HG02852 (cell line): ENCODE data around the gene TRAF3IP1.
"Not testable (repeated sequence)": the region's sequence is repeated elsewhere in the genome, so short reads cannot be mapped to it uniquely, and the experiment has no call there.

Experiments used
- ATAC-seq: cut with Tn5 transposase; IDR thresholded peaks from one replicate; pipeline ENCODE4 v1.9.1; 2021; ENCODE audit warnings: mild to moderate bottlenecking, moderate library complexity; ENCODE audit not compliant: unreplicated experiment

TRAF3IP1 gene

DNA sequence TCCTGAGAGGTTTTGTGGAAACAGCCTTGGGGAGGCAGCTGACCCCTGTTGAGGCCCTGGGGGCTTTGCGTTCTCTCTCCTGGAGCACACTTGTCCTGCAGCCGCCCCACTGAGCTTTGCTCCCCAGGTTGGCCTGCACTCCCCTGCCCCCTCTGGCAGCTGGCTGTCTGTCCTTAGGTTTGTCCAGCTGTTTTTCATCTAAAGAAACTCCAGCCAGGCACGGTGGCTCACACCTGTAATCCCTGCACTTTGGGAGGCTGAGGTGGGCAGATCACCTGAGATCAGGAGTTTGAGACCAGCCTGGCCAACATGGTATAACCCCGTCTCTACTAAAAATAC is 84.9 kb downstream of the TRAF3IP1 start:
- not testable (repeated sequence) for ATAC-seq

DNA sequence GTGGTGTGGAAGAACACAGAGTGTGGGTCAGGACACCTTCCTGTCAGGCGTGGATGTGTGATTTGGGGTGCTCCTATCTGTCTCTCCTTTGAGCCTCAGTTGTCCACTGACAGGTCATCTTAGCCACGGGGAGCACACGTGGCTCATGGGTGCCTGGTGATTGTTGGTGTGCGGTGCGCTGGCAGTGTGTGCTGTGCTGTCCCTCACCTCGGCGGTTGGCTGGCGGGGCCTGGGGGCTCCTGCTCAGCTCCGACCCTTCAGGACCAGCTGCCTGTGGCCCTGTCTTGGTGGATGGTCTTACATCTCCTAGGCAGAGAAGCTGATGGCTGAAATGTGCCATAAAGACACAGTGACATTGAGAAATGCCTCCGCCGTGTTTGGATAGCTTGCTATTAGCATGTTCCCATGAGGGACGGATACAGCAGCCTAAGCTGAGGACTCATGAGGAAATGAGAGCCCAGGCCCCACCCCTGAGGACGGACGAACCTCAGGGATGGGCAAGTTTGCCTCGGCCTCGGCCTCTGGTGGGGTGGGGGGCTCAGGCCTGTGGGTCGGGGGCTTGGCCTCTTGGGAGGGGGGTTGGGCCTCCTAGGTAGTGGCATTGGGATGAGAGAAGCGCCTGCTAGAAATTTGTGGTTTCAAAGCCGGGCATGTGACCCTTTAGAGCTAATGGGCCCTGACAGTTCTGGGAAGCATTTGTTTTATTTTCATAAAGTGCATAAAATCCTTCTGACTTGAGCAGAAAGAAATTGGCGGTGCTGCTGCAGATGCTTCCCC is 86.1 kb downstream of the TRAF3IP1 start:
- ATAC-seq, result no peak

DNA sequence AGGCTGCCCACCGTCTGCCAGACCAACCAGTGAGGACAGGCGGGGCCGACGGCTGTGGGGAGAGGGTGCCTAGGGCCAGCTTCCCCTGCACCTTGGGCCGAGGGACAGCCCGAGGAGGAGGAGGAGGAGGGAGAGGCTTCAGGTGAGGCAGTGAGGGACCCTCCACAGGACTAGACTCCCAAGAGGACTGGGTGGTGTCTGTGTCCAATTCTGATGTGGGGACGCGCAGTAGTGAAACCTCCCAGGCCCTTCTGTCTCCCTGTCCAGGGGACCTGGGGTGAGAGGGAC is 86.6 kb downstream of the TRAF3IP1 start:
- no peak for ATAC-seq

DNA sequence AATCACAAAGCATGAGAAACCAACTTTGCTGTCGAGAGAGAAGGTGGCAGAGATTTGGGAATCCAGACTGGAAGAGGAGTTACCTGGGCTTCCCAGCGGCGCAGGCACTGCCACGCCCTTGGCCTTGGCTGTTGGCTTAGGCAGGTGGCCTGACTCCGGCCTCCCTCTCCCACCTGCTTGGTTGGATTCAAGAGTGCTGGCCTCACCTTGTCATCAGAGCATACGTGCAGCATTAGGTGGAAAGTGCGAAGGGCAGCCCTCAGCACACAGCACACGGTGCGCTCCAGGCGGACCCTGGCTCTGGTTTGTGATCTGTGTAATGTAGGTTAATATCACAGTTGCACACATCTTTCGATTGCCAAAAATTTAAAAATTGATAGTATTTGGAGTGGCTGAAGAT is 87.2 kb downstream of the TRAF3IP1 start:
- ATAC-seq, result no peak

DNA sequence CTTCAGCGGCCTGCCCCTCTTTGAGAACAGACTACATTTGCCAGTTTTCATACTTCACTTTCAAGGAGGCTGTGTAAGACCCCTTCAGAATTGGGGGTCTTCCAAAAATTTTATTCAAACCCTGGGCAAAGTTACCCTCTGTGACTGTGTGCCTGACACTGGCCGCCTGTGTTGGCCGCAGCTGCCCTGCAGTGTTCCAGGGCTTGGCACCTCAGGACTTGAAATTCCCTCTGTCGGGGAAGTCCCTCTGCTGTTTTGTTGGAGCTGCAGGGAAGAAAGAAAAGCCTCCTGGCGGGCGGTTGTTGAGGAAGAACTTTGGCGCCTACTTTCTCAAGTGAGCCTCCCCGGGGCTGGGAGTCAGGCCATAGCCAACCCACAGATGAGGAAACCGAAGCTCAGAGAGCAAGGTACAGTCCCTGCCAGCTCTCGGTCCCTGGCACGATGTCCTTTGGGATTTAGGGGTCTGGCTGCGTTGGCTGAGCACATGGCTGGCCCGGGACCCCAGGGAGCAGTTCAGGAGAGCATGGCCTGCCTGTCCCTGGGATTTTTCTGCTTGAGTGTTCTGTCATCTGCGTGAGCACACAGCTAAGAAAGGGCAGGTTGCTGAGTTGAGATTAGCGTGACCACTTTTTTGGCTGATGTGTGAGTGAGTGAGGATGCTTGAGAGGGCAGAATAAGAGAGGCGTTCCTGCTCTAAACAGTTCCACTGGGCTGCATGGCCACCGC is 88.5 kb downstream of the TRAF3IP1 start:
- ATAC-seq, result no peak

DNA sequence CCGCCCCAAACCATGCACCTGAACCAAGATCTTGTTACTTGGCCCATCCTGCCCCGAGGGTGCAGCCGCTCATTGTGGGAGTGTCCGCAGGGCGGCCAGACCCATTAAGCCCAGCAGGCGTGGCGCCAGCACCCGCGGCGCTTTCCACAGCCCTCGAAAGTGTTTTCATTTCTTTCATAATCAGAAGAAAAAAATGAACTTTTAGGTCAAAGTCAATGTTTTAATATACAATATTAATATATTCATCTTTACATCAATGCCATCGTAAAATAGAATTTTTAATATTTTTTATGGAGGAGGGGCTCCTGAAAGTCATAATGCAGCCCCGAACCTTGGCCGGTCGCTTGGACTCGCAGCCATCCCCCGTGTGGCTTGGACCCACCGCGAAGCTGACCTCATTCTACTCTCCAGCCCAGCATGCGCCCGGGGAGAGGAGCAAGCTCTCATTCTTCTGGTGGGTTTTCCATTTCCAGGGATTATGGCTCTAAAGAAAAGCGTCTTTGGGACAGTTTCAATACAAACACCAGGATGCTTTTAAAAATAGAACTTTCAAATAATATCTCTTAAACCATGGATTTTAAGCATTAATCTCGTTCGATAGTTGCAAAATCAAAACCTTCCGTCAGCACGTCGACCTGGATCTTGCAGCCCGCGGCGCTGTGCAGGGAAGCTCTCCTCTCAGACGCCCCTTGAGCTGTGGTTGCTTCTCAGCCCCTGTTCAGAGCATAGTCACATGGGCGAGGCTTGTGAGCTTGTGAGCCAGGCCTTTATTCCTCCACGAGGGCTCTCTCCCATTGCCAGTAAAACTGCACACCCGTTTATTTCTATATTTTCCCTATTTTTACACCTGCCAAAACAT is 89.3 kb downstream of the TRAF3IP1 start:
- no peak for ATAC-seq

DNA sequence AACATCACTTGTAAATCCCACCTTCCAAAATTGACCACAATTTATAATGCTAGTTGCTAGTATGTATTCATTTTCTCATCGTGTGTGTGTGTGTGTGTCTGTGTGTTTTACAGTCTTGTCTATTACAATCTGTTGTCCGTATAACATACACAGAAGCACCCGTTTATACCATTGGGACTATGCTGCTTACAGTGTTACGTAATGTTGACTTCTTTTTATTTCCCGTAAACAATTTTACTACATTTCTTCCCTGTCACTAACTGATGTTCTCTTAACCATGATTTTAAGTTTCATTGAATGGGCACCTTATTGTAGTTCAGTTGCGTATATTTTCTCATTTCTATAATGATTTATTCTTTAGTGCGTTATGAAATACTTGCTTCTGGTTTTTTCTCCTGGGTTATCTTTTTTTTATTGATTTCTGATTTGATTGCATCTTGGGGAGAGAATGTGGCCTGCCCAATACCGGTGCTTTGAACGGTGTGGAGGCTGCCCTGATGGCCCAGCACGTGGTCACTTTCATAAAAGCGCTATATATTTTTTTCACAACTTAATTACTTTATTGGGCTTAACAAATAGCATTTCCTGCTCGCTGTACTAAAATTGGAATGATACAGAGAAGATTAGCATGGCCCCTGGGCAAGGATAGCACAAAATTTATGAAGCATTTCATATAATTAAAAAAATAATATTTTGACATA is 91.9 kb downstream of the TRAF3IP1 start:
- no peak for ATAC-seq

DNA sequence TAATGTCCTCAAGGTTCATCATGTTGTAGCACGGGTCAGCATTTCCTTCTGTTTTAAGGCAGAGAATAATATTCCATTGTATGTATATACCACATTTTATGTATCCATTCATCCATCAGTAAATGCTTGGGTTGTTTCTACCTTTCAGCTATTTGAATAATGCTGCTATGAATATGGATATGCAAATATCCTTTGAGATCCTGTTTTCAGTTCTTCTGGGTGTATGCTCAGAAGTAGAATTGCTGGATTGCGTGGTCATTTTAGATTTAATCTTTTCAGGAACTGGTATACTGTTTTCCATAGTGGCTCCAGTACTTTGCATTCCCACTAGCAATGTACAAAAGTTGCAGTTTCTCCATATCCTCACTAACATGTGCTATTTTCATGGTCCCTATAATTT is 93.0 kb downstream of the TRAF3IP1 start:
- ATAC-seq, result no peak

DNA sequence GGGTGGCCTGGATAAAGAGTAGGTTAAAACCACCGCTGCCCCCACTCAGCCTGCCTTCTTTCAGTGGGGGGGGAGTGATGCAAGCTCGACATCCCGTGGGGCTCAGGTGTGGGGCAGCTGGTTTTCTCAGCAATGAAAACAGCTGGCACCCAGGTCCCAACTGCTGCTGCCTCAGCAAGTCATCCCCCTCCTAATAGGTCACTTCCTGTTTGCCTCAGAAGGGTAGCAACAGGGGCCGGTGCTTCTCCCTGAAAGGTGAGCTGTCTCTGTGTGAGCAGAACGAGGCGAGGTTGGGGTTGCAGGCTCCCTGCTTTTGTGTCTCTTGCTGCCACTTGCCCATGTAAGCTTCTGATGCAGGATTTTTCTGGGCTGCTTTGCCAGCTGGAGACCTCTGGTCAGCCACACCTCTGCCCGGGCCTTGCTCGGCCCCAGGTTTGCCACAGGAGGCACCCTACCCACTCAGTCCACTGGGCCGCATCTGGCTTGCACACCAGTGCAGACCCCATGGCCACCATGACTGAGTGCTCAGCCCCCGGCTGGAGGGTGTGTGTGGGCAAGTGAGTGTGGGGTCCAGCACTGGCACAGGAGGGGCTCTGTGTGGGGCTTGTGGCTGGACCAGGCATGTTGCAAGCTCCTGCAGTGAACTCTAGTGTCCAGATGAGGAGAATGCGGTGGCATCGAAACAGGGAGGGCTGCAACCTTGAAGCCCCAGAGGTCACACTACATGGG is 94.9 kb downstream of the TRAF3IP1 start:
- no peak for ATAC-seq

DNA sequence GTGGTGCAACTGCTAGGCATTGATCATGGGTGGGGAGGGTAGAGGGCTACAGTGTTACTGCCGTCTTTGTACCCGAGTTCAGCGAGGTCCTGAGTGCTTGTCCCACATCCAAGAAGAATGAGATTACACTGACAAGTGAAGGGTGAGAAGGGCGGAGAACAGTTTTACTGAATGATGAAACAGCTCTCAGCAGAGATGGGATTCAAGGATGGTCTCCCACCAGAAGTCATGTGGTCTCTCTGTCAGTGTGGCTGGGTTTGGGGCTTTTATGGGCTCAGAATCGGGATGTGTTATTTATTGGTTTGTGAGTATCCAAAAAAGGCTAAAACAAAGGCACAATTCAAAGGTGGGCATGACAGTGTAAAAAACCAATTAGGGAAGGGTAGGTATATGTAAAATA is 95.6 kb downstream of the TRAF3IP1 start:
- no peak for ATAC-seq

DNA sequence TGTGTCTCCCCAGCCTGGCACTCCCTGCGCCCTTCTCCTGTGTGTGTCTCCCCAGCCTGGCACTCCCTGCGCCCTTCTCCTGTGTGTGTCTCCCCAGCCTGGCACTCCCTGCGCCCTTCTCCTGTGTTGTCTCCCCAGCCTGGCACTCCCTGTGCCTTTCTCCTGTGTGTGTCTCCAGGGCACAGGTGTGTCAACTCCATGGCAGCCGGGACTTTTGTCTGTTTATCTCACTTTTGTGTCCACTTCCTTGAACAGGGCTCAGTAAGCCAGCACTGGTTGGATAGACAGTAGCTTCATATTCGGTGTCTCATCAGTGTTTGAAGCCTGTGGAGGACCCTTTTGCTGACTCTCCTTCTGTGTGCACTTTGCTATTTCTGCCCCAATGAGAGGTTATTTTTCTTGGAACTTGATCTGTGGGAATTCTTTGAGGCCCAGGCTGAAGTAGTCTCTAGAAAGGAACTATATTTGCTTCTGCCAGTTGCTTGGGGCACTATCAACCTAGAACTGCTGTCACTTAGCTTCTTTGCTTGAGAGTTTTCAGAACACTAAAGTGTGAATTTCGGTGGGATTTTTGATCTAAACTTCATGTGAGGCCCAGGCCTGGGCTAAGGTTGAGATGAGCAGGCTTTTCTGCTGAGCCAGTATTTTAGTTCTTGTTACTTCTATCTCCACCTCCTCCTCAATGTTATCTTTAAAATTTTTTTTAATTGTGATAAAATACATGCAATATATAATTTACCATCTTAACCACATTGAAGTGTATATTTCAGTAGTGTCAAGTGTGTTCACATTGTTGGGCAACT is 98.1 kb downstream of the TRAF3IP1 start:
- ATAC-seq, result no peak

DNA sequence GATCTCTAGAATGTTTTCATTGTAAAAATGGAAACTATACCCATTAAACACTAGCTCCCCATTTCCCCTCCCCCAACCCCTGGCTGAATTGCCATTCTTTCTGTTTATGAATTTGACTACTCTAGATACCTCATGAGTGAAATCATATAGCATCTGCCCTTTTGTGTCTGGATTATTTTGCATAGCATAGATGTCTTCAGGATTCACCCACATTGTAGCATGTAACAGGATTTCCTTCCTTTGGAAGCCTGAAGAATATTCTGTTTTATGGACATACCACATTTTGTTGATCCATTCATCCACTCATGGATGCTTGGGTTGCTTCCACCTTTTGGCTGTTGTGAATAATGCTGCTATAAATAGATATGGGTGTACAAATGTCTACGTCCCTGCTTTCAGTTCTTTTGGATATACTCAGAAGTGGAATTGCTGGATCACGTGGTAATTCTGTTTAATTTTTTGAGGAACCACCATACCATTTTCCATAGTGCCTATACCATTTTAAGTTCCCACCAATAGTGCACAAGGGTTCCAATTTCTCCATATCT is 98.8 kb downstream of the TRAF3IP1 start:
- no peak for ATAC-seq

DNA sequence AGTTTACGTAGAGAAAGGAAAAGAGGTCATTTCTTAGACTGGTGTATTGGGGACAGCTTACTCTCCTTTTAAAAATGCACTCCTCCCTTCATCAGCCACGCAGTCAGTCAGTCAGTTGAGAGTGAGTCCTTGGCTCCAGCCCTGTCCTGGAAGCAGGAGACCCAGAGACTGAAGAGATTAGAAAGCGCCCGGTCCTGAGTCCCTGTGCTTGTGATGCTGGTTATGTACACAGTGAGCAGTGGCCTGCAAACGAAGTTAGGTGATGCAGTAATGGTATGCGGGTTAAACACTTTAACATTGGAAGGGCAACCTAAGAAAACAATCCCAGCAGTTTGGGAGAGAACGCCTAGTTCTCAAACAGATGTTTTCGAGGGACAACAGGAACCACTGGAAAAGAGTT is 100.1 kb downstream of the TRAF3IP1 start:
- ATAC-seq, result no peak

DNA sequence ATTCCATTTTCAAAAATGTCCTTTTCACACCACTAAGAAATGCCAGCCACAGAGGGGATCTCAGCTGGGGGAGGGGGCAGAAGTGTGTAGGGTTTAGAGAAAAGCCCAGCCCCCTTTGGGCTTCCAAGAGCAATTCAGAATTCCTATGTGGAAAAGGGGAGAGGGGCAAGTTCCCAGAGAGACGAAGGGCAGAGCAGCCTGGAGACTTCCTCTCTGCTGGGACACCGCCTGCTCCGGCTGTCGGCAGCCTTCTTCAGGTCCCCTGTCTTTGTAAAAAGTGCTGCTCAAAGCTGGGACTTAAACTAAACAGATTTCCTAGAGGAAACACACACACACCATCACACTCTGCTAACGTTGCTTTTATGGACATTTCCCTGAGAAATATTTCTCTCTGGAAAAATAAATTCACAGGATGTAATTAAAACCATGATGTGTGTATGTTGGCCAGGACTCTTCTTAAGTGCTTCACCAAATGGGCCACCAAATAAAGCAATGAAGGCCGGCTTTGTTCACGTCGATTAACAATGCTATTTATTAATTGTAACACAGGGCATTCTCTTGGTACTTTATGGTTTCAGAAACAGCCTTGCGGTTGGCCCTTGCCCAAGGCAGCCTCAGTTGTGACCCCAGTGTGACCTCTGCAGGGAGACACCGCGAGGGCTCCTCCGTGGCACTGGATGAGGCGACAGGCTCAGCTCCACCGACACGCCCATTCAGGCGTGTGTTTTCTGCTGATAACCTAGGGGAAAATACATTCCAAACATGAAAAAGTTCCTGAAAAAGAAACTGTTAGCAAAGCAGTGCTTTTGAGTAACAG is 100.8 kb downstream of the TRAF3IP1 start:
- no peak for ATAC-seq

DNA sequence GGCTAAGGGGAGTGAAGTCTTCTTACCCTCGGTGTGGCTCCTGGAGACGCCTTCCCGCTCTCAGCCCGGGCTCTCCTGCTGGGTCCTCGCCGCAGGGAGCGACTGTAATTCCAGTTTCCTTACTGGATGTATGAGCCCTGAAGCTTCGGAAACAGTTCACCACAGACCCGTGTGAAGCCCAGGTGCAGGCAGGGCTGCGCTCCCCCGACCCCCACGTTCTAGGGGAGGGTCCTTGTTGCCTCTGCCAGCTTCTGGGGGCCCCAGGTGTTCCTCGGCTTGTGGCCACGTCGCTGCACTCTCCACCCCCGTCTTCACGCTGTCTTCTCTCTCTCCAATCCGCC is 101.3 kb downstream of the TRAF3IP1 start:
- no peak for ATAC-seq

DNA sequence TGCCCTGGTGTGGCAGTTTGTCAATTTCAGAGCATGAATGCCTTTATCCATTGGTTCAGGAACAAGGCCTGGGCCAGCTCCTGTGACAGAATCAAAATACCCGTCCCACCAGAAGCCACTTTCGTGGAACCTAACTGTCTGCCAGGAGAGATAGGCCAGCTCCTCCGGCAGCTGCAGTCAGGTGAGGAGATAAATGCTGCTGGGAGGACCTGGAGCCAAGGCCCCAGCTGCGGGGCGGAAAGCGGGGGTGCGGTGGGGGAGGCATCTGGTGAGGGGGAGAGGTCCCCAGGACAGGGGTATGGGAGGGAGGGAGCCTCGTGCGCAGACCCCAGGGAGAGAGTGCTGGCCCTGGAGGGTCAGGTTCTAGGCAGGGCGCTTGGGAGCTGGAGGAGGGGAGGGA is 102.0 kb downstream of the TRAF3IP1 start:
- no peak for ATAC-seq

DNA sequence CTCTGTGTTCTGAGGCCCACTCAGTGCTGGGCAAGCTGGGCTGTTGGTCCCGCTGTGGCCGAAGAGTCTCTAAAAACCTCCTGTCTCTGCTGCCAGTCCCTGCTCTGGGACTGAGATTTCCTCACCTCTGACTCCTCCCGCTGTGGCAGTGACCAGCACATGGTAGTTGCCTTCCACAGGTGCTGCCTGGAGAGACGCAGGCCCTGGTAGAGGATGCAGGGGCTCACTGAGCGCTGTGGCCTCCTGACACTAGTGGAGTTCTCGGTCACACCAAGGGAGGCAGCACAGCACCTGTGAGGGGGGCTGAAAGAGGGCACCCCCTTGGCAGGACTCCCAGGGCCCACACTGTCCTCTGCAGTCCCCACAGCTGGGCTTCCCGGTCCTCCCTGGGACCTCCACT is 102.6 kb downstream of the TRAF3IP1 start:
- ATAC-seq, result no peak

DNA sequence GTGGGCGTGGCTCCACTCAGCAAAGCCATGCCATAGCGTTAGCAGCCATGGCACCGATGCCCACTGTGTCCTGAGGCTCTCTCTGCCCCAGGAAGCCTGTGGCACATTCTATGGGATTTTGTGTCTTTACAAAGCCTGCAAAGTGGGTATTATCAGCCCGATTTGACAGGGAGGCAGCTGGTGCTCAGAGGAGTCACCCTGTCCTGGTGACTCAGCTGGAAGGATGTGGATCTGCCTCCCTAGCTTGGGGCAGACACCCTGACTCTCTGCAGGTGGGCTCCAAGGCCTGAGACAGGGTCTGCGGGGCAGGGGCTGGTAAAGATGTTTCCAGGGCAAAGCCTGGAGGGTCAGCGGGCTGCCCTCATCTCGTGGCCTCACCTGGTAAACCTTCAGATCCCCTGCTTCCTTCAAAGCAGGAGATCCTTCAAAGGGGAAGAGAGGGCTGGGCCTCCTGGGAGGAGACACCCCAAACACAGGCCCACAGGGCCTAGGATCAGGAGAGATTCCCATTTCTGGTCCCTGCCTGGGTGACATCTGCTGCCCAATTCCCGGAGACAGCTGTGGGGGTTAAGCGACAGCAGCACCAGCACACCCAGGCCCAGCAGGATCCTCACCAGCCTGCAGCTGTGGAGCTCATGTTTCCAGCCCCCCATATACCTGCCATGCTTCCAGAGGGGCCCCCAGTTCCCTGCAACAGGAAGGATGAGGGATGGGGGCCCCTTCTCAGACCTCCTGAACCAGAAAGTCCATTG is 103.4 kb downstream of the TRAF3IP1 start:
- ATAC-seq, result no peak
